ENCODE data around the gene MOB3A.

The MOB3A gene

GRCh38 chr19:2047449-2048103 is 48.5 kb downstream of the MOB3A start:
- peaks cover 78% of the 10 kb centered on the region for H3K4me1 ChIP-seq (ENCODE audit: low read length)
- peak overlapping the region; percentile 96; the same call in 1 of the 2 replicates for H3K9ac ChIP-seq (ENCODE audit: low read length)
- peaks cover 73% of the 10 kb centered on the region for H3K36me3 ChIP-seq (replicated peaks; ENCODE audit: low read depth, low read length)
- H3K4me3 ChIP-seq (ENCODE audit: low read length): peak overlapping the region; percentile 91
- peak overlapping the region; percentile 98 for H3K4me2 ChIP-seq (ENCODE audit: low read length)
- H3K79me2 ChIP-seq (ENCODE audit: low read length): peaks cover 82% of the 10 kb centered on the region
- H3K9me3 ChIP-seq (ENCODE audit: insufficient read depth, low read length): no peaks in the 10 kb centered on the region
- H2AFZ ChIP-seq (ENCODE audit: low read depth, low read length): no peak overlapping the region
- peak overlapping the region; percentile 86 for H3K27ac ChIP-seq (ENCODE audit: low read length)
- no peaks in the 10 kb centered on the region for H3K27me3 ChIP-seq (ENCODE audit: low read depth, low read length)
- TF ChIP-seq, protein P1, sequence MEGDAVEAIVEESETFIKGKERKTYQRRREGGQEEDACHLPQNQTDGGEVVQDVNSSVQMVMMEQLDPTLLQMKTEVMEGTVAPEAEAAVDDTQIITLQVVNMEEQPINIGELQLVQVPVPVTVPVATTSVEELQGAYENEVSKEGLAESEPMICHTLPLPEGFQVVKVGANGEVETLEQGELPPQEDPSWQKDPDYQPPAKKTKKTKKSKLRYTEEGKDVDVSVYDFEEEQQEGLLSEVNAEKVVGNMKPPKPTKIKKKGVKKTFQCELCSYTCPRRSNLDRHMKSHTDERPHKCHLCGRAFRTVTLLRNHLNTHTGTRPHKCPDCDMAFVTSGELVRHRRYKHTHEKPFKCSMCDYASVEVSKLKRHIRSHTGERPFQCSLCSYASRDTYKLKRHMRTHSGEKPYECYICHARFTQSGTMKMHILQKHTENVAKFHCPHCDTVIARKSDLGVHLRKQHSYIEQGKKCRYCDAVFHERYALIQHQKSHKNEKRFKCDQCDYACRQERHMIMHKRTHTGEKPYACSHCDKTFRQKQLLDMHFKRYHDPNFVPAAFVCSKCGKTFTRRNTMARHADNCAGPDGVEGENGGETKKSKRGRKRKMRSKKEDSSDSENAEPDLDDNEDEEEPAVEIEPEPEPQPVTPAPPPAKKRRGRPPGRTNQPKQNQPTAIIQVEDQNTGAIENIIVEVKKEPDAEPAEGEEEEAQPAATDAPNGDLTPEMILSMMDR (IDR thresholded peaks at IDR 0.05; ENCODE audit: low read depth, low read length): no peak
- TF ChIP-seq EZH2phosphoT487 (IDR thresholded peaks at IDR 0.05; ENCODE audit: low read depth): no peak
- H4K20me1 ChIP-seq (ENCODE audit: insufficient read depth, low read length): peaks cover 80% of the 10 kb centered on the region

DNA sequence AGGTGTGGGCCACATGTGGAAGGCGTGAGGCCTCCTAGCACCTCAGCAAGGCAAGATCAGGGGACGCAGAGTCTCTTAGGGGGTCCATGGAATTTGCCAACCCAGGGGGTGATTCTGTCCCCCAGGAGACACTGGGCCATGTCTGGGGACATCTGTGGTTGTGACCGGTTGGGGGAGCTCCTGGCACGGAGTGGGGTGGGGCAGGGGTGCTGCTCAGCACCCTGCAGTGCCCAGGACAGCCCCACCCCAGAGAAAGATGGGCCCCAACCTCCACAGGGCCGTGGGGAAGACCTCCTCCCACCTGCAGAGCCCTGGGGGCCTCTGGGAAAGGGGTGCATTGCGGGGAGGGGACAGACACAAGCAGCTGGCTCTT is 49.1 kb downstream of the MOB3A start:
- H3K79me2 ChIP-seq (ENCODE audit: low read length): peaks cover 86% of the 10 kb centered on the region
- H3K4me1 ChIP-seq (ENCODE audit: low read length): peaks cover 77% of the 10 kb centered on the region
- H3K4me2 ChIP-seq (ENCODE audit: low read length): peak overlapping the region; percentile 98

GRCh38 chr19:2046046-2046907 is 49.8 kb downstream of the MOB3A start:
- no peaks in the 10 kb centered on the region for H3K9me3 ChIP-seq (ENCODE audit: insufficient read depth, low read length)
- TF ChIP-seq EZH2phosphoT487 (IDR thresholded peaks at IDR 0.05; ENCODE audit: low read depth): no peak
- TF ChIP-seq, protein P1 (IDR thresholded peaks at IDR 0.05; ENCODE audit: low read depth, low read length): no peak
- no peak overlapping the region for H3K9ac ChIP-seq (ENCODE audit: low read length)
- peak overlapping the region; percentile 86; the same call in 1 of the 2 replicates for H3K27ac ChIP-seq (ENCODE audit: low read length)
- peaks cover 75% of the 10 kb centered on the region for H3K4me1 ChIP-seq (ENCODE audit: low read length)
- peak overlapping the region; percentile 98 for H3K4me2 ChIP-seq (ENCODE audit: low read length)
- peak overlapping the region; percentile 91; the same call in 1 of the 2 replicates for H3K4me3 ChIP-seq (ENCODE audit: low read length)
- H4K20me1 ChIP-seq (ENCODE audit: insufficient read depth, low read length): peaks cover 90% of the 10 kb centered on the region
- H2AFZ ChIP-seq (ENCODE audit: low read depth, low read length): no peak overlapping the region
- peaks cover 78% of the 10 kb centered on the region for H3K36me3 ChIP-seq (replicated peaks; ENCODE audit: low read depth, low read length)
- peaks cover 92% of the 10 kb centered on the region for H3K79me2 ChIP-seq (ENCODE audit: low read length)
- H3K27me3 ChIP-seq (ENCODE audit: low read depth, low read length): no peaks in the 10 kb centered on the region

More for the DNA sequence above, 49.1 kb downstream of the MOB3A start:
- TF ChIP-seq, protein P1 (IDR thresholded peaks at IDR 0.05; ENCODE audit: low read depth, low read length): peak; percentile 46
- no peak for TF ChIP-seq EZH2phosphoT487 (IDR thresholded peaks at IDR 0.05; ENCODE audit: low read depth)
- Histone ChIP-seq H3K9me3 (ENCODE audit: insufficient read depth, low read length) (no peaks in the 10 kb centered on the region), H3K27ac (ENCODE audit: low read length) (peak overlapping the region; percentile 86), H3K36me3 (replicated peaks; ENCODE audit: low read depth, low read length) (peaks cover 73% of the 10 kb centered on the region), H2AFZ (ENCODE audit: low read depth, low read length) (no peak overlapping the region), H3K4me3 (ENCODE audit: low read length) (peak overlapping the region; percentile 91; the same call in 1 of the 2 replicates), H3K27me3 (ENCODE audit: low read depth, low read length) (no peaks in the 10 kb centered on the region), H4K20me1 (ENCODE audit: insufficient read depth, low read length) (peaks cover 84% of the 10 kb centered on the region), H3K9ac (ENCODE audit: low read length) (peak overlapping the region; percentile 96; the same call in 1 of the 2 replicates)

DNA sequence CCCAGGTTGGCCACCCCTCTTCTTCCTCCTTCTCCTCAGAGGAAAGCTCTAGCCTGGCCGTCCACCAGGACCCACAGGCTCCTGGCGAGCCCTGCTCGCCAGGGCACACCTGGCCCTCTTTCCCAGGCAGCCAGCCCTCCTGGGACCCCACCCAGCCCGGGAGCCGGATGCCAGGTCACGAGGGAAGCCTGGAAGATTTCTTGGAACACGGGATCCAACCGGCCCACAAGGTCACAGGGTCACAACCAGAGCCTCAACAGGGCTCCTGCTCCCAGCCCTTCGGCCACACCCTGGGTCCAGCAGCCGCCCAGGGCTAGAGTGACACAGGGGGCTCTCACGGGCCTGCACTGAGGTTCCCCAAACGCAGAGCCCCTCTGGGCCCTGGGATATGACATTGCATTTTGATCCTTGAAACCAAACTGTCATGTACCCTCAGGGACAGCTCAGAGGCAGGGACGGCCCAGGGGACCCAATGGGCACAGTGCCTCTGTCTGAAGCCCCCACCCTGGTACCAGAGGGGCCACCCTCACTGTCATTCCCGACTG is 50.6 kb downstream of the MOB3A start:
- H3K9ac ChIP-seq (ENCODE audit: low read length): no peak overlapping the region
- no peak overlapping the region for H2AFZ ChIP-seq (ENCODE audit: low read depth, low read length)
- H3K4me3 ChIP-seq (ENCODE audit: low read length): peak overlapping the region; percentile 13; the same call in 1 of the 2 replicates
- H4K20me1 ChIP-seq (ENCODE audit: insufficient read depth, low read length): peaks cover 96% of the 10 kb centered on the region
- H3K4me1 ChIP-seq (ENCODE audit: low read length): peaks cover 82% of the 10 kb centered on the region
- H3K27ac ChIP-seq (ENCODE audit: low read length): peak overlapping the region; percentile 31; the same call in 1 of the 2 replicates
- no peaks in the 10 kb centered on the region for H3K9me3 ChIP-seq (ENCODE audit: insufficient read depth, low read length)
- H3K27me3 ChIP-seq (ENCODE audit: low read depth, low read length): no peaks in the 10 kb centered on the region
- H3K4me2 ChIP-seq (ENCODE audit: low read length): peak overlapping the region; percentile 98
- no peak for TF ChIP-seq EZH2phosphoT487 (IDR thresholded peaks at IDR 0.05; ENCODE audit: low read depth)
- TF ChIP-seq, protein P1 (IDR thresholded peaks at IDR 0.05; ENCODE audit: low read depth, low read length): no peak
- H3K36me3 ChIP-seq (replicated peaks; ENCODE audit: low read depth, low read length): peaks cover 84% of the 10 kb centered on the region
- peaks cover 94% of the 10 kb centered on the region for H3K79me2 ChIP-seq (ENCODE audit: low read length)

Measured in OCI-LY3 (cell line).